ENCODE data around the gene GDPD5. TPM values are rescaled to one million over a fixed set of nuclear protein-coding genes. Genes with fewer than 3 reads are reported as not detected.

GDPD5 gene
- polyA plus RNA-seq, 3 donors = 9.2 to 13.6 (median 12.1) TPM

GRCh38 chr11:75479597-75480145 lies 46.1 kb downstream of the GDPD5 start:
- DNase-seq (ENCODE audit: extremely low read depth in 1 of 11, low read depth in 9 of 11, low spot score in 4 of 11) = no peak

GRCh38 chr11:75478783-75479596 lies 46.8 kb downstream of the GDPD5 start:
- no peak for DNase-seq (ENCODE audit: extremely low read depth in 1 of 11, low read depth in 9 of 11, low spot score in 4 of 11)

- DNase-seq (ENCODE audit: extremely low read depth in 1 of 11, low read depth in 9 of 11, low spot score in 4 of 11) = no peak
Observed at GRCh38 chr11:75477614-75477935, 48.2 kb downstream of the GDPD5 start.

GRCh38 chr11:75476739-75477613 lies 48.8 kb downstream of the GDPD5 start:
- DNase-seq (ENCODE audit: extremely low read depth in 1 of 11, low read depth in 9 of 11, low spot score in 4 of 11) = no peak

GRCh38 chr11:75475767-75476650 lies 49.7 kb downstream of the GDPD5 start:
- DNase-seq (ENCODE audit: extremely low read depth in 1 of 11, low read depth in 9 of 11, low spot score in 4 of 11) = no peak

GRCh38 chr11:75474878-75475766 lies 50.6 kb downstream of the GDPD5 start:
- peak in 3 of 11 donors; percentile 32 to 52 (median 43) for DNase-seq (ENCODE audit: extremely low read depth in 1 of 11, low read depth in 9 of 11, low spot score in 4 of 11)

- no peak for DNase-seq (ENCODE audit: extremely low read depth in 1 of 11, low read depth in 9 of 11, low spot score in 4 of 11)
Observed at GRCh38 chr11:75474240-75474639, 51.5 kb downstream of the GDPD5 start.

GRCh38 chr11:75473684-75474083 lies 52.1 kb downstream of the GDPD5 start:
- DNase-seq (ENCODE audit: extremely low read depth in 1 of 11, low read depth in 9 of 11, low spot score in 4 of 11) = no peak

GRCh38 chr11:75472081-75472732 lies 53.5 kb downstream of the GDPD5 start:
- no peak for DNase-seq (ENCODE audit: extremely low read depth in 1 of 11, low read depth in 9 of 11, low spot score in 4 of 11)

GRCh38 chr11:75471176-75471973 lies 54.4 kb downstream of the GDPD5 start:
- DNase-seq (ENCODE audit: extremely low read depth in 1 of 11, low read depth in 9 of 11, low spot score in 4 of 11) = peak in 1 of 11 donors; percentile 48

- DNase-seq (ENCODE audit: extremely low read depth in 1 of 11, low read depth in 9 of 11, low spot score in 4 of 11) = no peak
Observed at GRCh38 chr11:75470476-75471080, 55.2 kb downstream of the GDPD5 start.

GRCh38 chr11:75469785-75470405 lies 55.8 kb downstream of the GDPD5 start:
- no peak for DNase-seq (ENCODE audit: extremely low read depth in 1 of 11, low read depth in 9 of 11, low spot score in 4 of 11)

- peak in 2 of 11 donors; percentile 33 to 44 for DNase-seq (ENCODE audit: extremely low read depth in 1 of 11, low read depth in 9 of 11, low spot score in 4 of 11)
Observed at GRCh38 chr11:75468534-75469340, 57.0 kb downstream of the GDPD5 start.

- no peak for DNase-seq (ENCODE audit: extremely low read depth in 1 of 11, low read depth in 9 of 11, low spot score in 4 of 11)
Observed at GRCh38 chr11:75467881-75468280, 57.9 kb downstream of the GDPD5 start.

GRCh38 chr11:75467311-75467710 lies 58.4 kb downstream of the GDPD5 start:
- no peak for DNase-seq (ENCODE audit: extremely low read depth in 1 of 11, low read depth in 9 of 11, low spot score in 4 of 11)

Data from renal cortex interstitium (tissue), 11 donors.